CD4-positive, alpha-beta T cell treated with Interleukin-6 at 100 ng/mL for 8 hours (primary cell): ENCODE measurements around the gene CSRP3.
"Not testable (repeated sequence)": the region's sequence is repeated elsewhere in the genome, so short reads cannot be mapped to it uniquely, and the experiment has no call there.

Source experiments
- DNase-seq: peaks from one replicate; pipeline ENCODE4 v3.0.0-alpha.2; 2020; ENCODE audit warnings: mixed read lengths, low spot score

Gene CSRP3

DNA sequence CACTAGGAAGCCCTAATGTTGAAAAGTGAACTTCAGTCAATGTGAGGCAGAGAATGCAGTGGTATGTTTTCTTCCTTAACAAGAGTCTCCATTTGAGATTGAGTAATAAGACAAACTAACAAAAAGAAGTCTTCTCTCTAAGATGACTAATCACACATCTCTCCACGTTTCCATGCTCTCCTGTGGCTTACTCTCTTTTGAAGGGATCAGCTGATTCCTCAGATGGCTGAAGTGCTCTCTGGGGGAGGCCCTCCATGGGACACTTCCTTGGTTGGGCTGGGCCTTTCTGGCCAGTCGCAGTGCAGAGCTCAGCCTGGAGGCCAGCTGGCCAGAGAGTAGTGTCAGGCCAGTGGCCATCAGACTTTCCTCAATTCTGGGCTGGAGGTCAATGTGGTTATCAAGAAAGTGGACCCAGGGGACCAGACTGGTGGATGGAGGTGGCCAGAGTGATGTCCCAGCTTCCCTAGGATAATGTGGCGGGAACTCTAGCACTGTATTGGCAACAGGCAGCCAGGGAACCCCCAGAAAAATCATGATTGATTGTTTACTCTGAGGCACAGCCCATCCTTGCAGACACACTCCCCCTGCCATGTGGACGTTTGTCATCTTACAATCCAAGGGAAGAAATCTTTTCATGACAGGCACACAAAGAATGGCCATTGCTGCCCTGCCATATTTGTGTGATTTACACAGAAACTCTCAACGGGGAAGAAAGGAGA lies 14.5 kb downstream of the CSRP3 start:
- DNase-seq = no peak

- no peak for DNase-seq
These were observed 16.2 kb downstream of the CSRP3 start for GRCh38 chr11:19185516-19186052.

- no peak for DNase-seq
These were observed 16.7 kb downstream of the CSRP3 start for GRCh38 chr11:19185036-19185435.

GRCh38 chr11:19183646-19184045 lies 18.1 kb downstream of the CSRP3 start:
- DNase-seq = no peak

- DNase-seq = no peak
These were observed 20.1 kb downstream of the CSRP3 start for GRCh38 chr11:19181531-19182261.

GRCh38 chr11:19176629-19177186 lies 25.1 kb downstream of the CSRP3 start:
- no peak for DNase-seq

GRCh38 chr11:19173964-19174638 lies 27.7 kb downstream of the CSRP3 start:
- no peak for DNase-seq

DNA sequence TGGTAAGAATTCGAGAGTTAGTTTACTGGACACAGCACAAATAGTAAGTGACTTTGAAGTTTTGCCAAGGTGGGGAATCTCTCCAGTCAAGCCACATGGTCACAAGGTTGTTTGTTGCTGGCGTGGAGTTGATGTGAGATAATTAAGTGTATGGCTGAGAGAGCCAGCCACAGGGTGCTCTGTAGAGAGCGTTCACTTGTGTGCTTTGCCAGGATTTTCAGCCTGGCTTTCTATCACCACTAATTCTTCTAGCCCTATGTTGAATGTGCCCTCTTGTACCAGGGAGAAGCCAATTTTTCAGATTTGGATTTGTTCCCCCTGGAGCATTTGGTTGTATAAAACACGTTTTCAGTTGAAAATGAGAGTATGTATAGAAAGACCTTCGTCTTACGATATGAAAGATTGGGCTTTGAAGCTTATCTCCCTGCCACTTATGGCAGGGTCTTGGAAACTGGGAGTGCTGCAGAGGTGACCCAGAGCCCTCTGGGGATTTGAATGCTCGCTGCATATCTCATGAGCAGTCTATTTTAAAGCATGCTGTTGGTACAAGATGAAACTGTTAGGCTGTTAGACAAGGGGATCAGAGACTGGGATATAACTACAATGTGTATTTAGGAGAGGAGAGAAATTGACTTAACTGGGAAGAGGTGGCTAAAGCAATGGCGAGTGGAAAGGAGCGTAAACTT lies 28.6 kb downstream of the CSRP3 start:
- DNase-seq = no peak

GRCh38 chr11:19168090-19168489 lies 33.7 kb downstream of the CSRP3 start:
- no peak for DNase-seq

DNA sequence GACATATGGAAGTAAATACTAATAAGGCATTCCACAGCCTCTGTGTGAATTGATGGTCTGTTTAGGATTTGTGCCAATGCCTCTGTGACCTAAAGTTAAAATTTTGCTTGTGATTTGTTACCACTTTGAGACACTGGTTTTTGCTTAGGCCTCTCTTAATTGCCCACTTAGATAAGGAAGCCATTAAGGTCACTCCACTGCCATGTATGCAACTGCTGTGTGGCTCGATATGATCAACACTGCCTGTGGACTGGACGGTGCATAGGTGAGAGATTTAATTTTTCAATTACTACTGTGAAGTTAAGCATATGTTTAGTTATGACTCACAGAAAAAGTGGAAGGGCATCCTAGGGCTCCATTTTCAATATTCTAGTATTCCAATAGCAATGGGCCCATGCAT lies 36.9 kb downstream of the CSRP3 start:
- no peak for DNase-seq

DNA sequence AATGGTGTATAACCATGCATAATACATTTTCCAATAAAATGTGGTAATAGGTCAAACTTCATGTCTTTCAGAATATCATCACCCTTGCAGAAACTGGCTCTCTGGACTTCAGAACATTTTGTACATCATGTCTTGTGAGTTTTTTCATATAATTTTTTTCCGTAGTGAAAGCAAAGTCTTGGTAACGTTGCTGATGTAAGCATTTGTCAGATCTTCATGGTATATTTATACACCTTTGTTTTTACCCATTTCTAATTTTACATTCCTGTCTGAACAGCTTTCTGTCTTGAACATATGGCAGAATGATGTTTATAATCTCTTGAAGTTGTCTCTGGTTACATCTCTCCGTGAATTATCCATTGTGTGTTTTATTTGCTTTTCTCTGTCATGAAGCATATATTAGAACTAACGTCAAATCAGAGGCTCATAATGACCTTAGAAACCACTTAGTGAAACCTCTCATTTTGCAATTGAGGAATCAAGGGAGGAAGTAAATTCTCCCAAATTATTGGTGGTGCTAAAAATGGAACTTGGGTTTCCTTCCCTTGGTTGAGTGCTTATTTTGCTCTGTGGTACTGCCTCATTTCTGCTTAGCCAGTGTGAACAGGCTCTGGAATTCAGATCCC lies 37.4 kb downstream of the CSRP3 start:
- DNase-seq = no peak

DNA sequence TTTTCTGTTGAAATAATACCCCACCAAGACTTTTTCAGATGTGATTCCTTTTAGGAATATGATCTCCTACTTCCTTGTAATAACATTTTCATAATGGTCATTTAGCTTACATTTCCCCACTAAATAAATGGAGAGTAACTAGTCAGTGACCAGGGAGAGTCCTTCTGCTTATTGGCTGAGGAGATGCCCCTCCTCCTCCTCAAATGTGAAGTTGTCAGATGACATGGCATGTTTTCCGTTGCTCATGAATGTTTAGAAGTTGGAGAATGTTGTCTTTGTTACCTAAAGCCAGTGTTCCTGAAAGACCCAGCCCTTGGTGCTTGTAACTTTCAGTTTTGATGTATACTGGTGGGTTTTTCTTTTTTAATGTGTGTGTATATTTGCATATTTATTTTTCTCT lies 38.2 kb downstream of the CSRP3 start:
- no peak for DNase-seq

DNA sequence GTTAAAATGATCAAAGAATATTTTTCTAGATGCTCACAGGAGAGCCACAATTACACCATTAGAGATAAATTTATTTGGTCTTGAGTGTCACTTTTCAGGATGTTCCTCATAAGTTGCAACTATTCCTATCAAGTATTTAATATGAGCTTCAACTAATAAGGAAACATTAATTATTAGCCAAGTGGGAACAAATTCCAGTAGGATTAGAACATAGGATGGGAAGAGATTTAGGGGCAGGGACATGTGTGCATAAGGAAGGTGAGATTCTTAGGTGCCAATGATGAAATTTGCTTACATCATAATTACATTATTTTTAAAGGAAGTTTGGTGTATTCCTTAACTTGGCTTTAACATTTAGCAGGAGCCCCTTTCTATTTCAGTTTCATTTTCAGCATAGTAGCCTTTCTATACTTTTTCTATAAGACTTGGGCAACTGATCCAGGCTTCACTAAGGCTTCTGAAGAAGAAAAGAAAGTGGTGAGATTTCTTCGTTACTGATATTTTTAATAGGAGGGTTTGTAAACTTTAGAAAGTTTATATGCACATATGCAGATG lies 38.8 kb downstream of the CSRP3 start:
- no peak for DNase-seq

DNA sequence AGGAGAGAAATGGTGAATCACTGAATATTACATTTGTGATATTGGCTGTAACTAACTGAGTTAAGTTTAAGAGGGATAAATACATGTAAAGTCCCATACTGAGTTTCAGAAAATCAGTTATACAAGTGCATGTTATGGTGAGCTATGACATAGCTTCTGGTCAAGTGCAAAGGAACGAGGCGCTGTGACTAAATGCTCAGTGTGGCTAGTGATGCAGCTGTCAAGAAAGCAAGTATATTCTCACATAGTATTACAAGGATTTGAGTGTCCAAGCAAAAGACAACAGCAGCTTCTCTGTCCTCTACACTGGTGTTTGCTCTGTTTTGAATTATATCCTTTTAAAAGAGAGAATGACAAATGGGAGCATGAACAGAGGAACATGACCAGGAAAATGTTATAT lies 40.1 kb downstream of the CSRP3 start:
- no peak for DNase-seq

DNA sequence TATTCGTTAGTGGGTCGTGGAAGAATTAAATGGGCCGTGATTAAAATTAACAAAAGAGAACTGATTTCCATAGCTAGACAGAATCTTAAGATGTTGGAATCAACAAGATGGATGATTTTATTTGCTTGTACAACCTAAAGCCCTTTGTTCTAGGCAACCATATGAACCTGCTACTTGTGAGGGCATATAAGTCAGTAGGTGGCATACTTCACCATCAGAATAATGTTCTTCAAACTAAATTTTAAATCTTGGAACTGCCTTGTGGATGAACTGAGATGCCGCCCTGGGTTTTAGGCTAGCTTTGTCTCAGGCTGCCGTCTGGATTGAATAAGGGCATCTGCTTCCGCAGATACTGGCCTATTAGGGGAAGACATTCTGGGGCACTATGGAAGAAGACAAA lies 40.9 kb downstream of the CSRP3 start:
- DNase-seq = no peak

GRCh38 chr11:19156892-19157291 lies 44.9 kb downstream of the CSRP3 start:
- no peak for DNase-seq

DNA sequence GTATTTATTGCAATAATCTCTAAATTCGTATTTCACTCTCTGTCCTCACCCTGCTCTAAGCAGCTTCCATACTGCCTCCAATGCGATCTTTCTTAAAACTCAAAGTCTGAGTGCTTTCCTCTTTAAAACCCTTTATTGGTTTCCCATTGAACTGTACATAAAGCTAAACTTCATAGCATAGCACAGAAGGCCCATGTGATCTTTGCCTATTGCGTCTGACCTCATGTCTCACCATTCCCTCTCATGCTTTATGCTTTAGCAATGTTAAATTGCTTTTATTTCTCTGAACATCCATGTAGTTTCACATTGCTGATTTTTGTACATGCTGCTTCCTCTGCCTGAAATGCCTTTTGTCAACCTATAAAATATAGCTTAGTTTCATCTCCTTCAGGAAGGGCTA lies 56.5 kb downstream of the CSRP3 start:
- DNase-seq = no peak

- DNase-seq = not testable (repeated sequence)
These were observed 64.9 kb downstream of the CSRP3 start for GRCh38 chr11:19136884-19137283.

DNA sequence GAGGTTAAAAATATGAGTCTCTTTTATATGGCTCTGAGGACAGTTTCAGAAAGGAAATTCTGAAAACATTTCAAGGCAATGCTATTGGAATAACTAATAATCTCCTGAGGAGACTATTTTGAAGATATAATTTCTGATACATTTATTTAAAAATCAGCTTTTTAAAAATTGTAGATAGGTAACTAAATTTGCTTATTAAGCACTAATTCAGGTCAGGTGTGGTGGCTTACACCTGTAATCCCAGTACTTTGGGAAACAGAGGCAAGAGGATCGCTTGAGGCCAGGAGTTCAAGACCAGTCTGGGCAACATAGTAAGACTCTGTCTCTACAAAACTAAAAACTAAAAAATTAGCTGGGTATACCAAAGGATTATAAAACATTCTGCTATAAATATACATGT lies 67.8 kb downstream of the CSRP3 start:
- no peak for DNase-seq
